AG10803 (cell line): ENCODE measurements around the gene NTN1.

Source experiments
- DNase-seq: peaks from one replicate; pipeline ENCODE4 v3.0.0; 2010; ENCODE audit warnings: low read depth
- H3K4me3 ChIP-seq: 2 replicates; pipeline ENCODE4 v1.5.1; 2011; ENCODE audit warnings: mild to moderate bottlenecking, low read length, control low read depth
- CTCF ChIP-seq: conservative IDR thresholded peaks from 2 replicates; pipeline ENCODE4 v1.5.1; 2011; ENCODE audit warnings: mild to moderate bottlenecking, low read length, control low read depth, inconsistent platforms

The NTN1 gene

GRCh38 chr17:9116311-9116835 lies 95.1 kb downstream of the NTN1 start:
- no peak for DNase-seq
- no peak overlapping the region for H3K4me3 ChIP-seq
- no peak for TF ChIP-seq CTCF

GRCh38 chr17:9116861-9117568 lies 95.7 kb downstream of the NTN1 start:
- no peak for TF ChIP-seq CTCF
- H3K4me3 ChIP-seq, result no peak overlapping the region
- no peak for DNase-seq

GRCh38 chr17:9120471-9120870 lies 99.2 kb downstream of the NTN1 start:
- TF ChIP-seq CTCF, result peak; percentile 13; the same call in 1 of the 2 replicates
- DNase-seq, result no peak
- H3K4me3 ChIP-seq, result no peak overlapping the region

- H3K4me3 ChIP-seq, result no peak overlapping the region
- TF ChIP-seq CTCF, result no peak
- DNase-seq, result no peak
Measured at GRCh38 chr17:9121186-9121820, 100.0 kb downstream of the NTN1 start.

- TF ChIP-seq CTCF, result no peak
- no peak overlapping the region for H3K4me3 ChIP-seq
- DNase-seq, result no peak
Measured at GRCh38 chr17:9123594-9124553, 102.6 kb downstream of the NTN1 start.

GRCh38 chr17:9124554-9124935 lies 103.2 kb downstream of the NTN1 start:
- H3K4me3 ChIP-seq, result no peak overlapping the region
- DNase-seq, result no peak
- no peak for TF ChIP-seq CTCF
